T-helper 17 cell (primary cell): ENCODE measurements around the gene TIMP3. TPM values are rescaled to one million over a fixed set of nuclear protein-coding genes. Genes with fewer than 3 reads are reported as not detected.
"Not testable (repeated sequence)": the region's sequence is repeated elsewhere in the genome, so short reads cannot be mapped to it uniquely, and the experiment has no call there.

Source experiments
- ATAC-seq: fragments of 150-1000 bp; cut with Tn5 transposase; 2 replicates; pipeline ENCODE4 v1.10.0; 2021; ENCODE audit warnings: mild to moderate bottlenecking, moderate library complexity
- DNase-seq, 3 donors: peaks; one replicate each; pipeline versions ENCODE4 v3.0.0 to v3.0.0-alpha.2; 2020 to 2021
- H3K9me3 ChIP-seq: one replicate; pipeline ENCODE4 v1.7.0; 2013; ENCODE audit warnings: low read length, mild to moderate bottlenecking; ENCODE audit not compliant: control insufficient read depth, poor library complexity, severe bottlenecking
- H3K27ac Mint-ChIP-seq: one replicate; pipeline ENCODE4 v1.8.0; 2022; ENCODE audit warnings: mild to moderate bottlenecking, moderate library complexity, mixed read lengths
- H3K27me3 Mint-ChIP-seq: one replicate; pipeline ENCODE4 v1.8.0; 2022; ENCODE audit warnings: mixed read lengths
- H3K36me3 Mint-ChIP-seq: one replicate; pipeline ENCODE4 v1.8.0; 2022; ENCODE audit warnings: low read depth, mixed read lengths
- H3K4me1 Mint-ChIP-seq: one replicate; pipeline ENCODE4 v1.8.0; 2022; ENCODE audit warnings: mild to moderate bottlenecking, mixed read lengths
- H3K4me3 Mint-ChIP-seq: one replicate; pipeline ENCODE4 v1.8.0; 2022; ENCODE audit warnings: mild to moderate bottlenecking, moderate library complexity, mixed read lengths
- total RNA-seq, 4 donors: library from RNA in 2 of 4; stranded (reverse) in 2 of 4; gene quantifications; one replicate each; pipeline ENCODE4 v1.2.3 and lab custom pipeline; 2022 to 2026

TIMP3 gene
- total RNA-seq, 2 donors from 2014 or later: 0.26 TPM; not detected in 1

DNA sequence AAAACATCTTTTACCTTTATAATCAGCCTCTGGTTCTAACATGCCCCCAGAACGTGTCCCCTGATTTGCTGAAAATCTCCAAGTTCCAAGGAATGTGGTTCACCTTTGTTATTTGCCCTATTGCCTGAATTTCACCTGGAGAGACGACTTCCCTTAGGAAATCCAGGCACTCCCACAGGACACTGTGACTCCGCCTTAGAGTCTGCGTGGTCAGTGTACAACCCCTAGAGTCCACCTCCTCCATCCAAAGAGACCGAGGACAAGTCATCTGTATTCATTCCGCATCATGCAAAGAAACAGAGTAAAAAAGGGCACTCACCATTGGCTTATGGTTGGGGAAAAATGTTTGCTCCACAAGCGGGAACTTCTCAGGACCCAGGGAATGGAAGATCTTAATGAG lies 63.1 kb downstream of the TIMP3 start:
- H3K36me3 Mint-ChIP-seq: no peaks in the 10 kb centered on the region
- ATAC-seq (no peak), DNase-seq (no peak)
- no peaks in the 10 kb centered on the region for H3K4me1 Mint-ChIP-seq
- peaks cover 19% of the 10 kb centered on the region for H3K27me3 Mint-ChIP-seq
- H3K4me3 Mint-ChIP-seq: no peak overlapping the region
- H3K9me3 ChIP-seq: no peaks in the 10 kb centered on the region
- H3K27ac Mint-ChIP-seq: no peak overlapping the region

GRCh38 chr22:32866953-32867352 lies 65.4 kb downstream of the TIMP3 start:
- DNase-seq: no peak
- H3K9me3 ChIP-seq: no peaks in the 10 kb centered on the region
- no peak overlapping the region for H3K4me3 Mint-ChIP-seq
- peaks cover 16% of the 10 kb centered on the region for H3K27me3 Mint-ChIP-seq
- H3K4me1 Mint-ChIP-seq: no peaks in the 10 kb centered on the region
- no peak for ATAC-seq
- H3K27ac Mint-ChIP-seq: no peak overlapping the region
- H3K36me3 Mint-ChIP-seq: no peaks in the 10 kb centered on the region

DNA sequence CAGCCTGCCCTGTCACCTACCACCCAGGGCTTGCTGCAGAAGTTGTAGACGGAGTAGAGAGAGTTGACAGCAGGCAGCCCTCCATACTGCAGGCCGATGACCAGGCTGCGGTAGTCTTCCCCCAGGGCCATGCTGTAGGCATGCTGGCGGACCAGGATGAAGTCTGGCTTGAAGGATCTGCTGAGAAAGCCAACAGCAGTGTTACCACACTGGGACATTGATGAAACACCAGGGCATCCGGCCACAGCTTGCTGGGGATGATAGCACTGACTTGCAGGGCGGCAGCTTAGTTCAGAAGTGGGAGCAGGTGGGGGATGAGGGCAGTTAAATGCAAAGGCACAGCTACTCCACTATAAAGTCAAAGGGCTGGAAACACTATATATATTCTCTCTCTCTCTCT lies 67.4 kb downstream of the TIMP3 start:
- H3K36me3 Mint-ChIP-seq: peaks cover 2% of the 10 kb centered on the region
- H3K27me3 Mint-ChIP-seq: peaks cover 12% of the 10 kb centered on the region
- no peak for ATAC-seq
- no peak overlapping the region for H3K27ac Mint-ChIP-seq
- no peak overlapping the region for H3K4me3 Mint-ChIP-seq
- H3K9me3 ChIP-seq: no peaks in the 10 kb centered on the region
- H3K4me1 Mint-ChIP-seq: no peaks in the 10 kb centered on the region
- DNase-seq: no peak

GRCh38 chr22:32870474-32870873 lies 69.0 kb downstream of the TIMP3 start:
- Mint-ChIP-seq H3K36me3 (peaks cover 2% of the 10 kb centered on the region), H3K27ac (no peak overlapping the region), H3K4me3 (no peak overlapping the region), H3K4me1 (peaks cover 2% of the 10 kb centered on the region), H3K27me3 (peaks cover 12% of the 10 kb centered on the region)
- H3K9me3 ChIP-seq: no peaks in the 10 kb centered on the region
- no peak for ATAC-seq
- DNase-seq: no peak

DNA sequence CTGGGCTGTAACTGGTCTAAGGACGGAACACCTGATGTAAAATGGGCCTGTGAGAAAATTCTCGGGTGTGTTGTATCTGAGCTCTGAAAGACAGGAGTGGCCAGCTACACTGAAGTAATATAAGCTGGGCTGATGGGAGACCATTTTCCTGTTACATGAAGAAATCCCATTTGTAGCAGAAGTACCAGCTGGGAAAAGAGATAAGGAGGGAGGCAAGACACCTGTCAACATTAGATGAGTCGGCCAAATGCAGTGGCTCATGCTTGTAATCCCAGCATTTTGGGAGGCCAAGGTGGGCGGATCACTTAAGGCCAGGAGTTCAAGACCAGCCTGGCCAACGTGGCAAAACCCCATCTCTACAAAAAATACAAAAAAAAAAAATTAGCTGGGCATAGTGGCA lies 72.1 kb downstream of the TIMP3 start:
- H3K27ac Mint-ChIP-seq, H3K4me3 Mint-ChIP-seq, DNase-seq, H3K9me3 ChIP-seq, H3K36me3 Mint-ChIP-seq, H3K4me1 Mint-ChIP-seq, ATAC-seq: not testable (repeated sequence)
- peaks cover 11% of the 10 kb centered on the region for H3K27me3 Mint-ChIP-seq

GRCh38 chr22:32874385-32874784 lies 72.9 kb downstream of the TIMP3 start:
- DNase-seq: no peak
- peaks cover 2% of the 10 kb centered on the region for H3K36me3 Mint-ChIP-seq
- no peak overlapping the region for H3K27ac Mint-ChIP-seq
- no peak for ATAC-seq
- peaks cover 11% of the 10 kb centered on the region for H3K27me3 Mint-ChIP-seq
- no peak overlapping the region for H3K4me3 Mint-ChIP-seq
- no peaks in the 10 kb centered on the region for H3K9me3 ChIP-seq
- peaks cover 2% of the 10 kb centered on the region for H3K4me1 Mint-ChIP-seq

GRCh38 chr22:32874976-32875375 lies 73.5 kb downstream of the TIMP3 start:
- no peak overlapping the region for H3K27ac Mint-ChIP-seq

GRCh38 chr22:32876516-32876915 lies 75.0 kb downstream of the TIMP3 start:
- H3K27ac Mint-ChIP-seq: no peak overlapping the region
- H3K36me3 Mint-ChIP-seq: peaks cover 2% of the 10 kb centered on the region
- peaks cover 29% of the 10 kb centered on the region for H3K27me3 Mint-ChIP-seq
- no peak for ATAC-seq
- no peak for DNase-seq
- H3K9me3 ChIP-seq: no peaks in the 10 kb centered on the region
- peaks cover 6% of the 10 kb centered on the region for H3K4me1 Mint-ChIP-seq
- H3K4me3 Mint-ChIP-seq: no peak overlapping the region

More at GRCh38 chr22:32874976-32875375, 73.5 kb downstream of the TIMP3 start:
- H3K27me3 Mint-ChIP-seq: peaks cover 17% of the 10 kb centered on the region
- H3K36me3 Mint-ChIP-seq: peaks cover 2% of the 10 kb centered on the region
- ATAC-seq (no peak), DNase-seq (no peak)
- H3K4me1 Mint-ChIP-seq: peaks cover 2% of the 10 kb centered on the region
- H3K9me3 ChIP-seq: no peaks in the 10 kb centered on the region
- H3K4me3 Mint-ChIP-seq: no peak overlapping the region

DNA sequence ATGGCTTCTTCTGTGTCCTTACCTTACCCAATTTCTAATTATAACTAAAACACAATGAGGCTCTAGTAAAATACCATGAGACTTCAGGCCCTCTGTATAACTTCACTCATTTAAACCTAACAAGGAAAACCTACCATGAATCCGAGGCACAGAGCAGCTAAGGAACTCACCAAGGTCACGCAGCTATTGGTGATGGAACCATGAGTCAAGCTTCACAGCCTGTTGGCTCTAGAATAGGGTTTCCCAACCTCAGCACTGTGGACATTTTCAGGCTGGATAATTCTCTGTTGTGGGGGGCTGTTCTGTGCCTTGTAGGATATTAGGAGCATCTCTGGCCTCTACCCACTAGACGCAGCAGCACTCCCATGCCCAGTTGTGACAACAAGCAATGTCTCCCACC lies 75.7 kb downstream of the TIMP3 start:
- H3K27ac Mint-ChIP-seq: no peak overlapping the region
- no peak for ATAC-seq
- H3K27me3 Mint-ChIP-seq: peaks cover 29% of the 10 kb centered on the region
- peaks cover 10% of the 10 kb centered on the region for H3K4me1 Mint-ChIP-seq
- H3K9me3 ChIP-seq: no peaks in the 10 kb centered on the region
- H3K36me3 Mint-ChIP-seq: peaks cover 2% of the 10 kb centered on the region
- no peak overlapping the region for H3K4me3 Mint-ChIP-seq
- no peak for DNase-seq

- no peak for ATAC-seq
Observed at GRCh38 chr22:32879550-32879949, 78.0 kb downstream of the TIMP3 start.

GRCh38 chr22:32880061-32880460 lies 78.6 kb downstream of the TIMP3 start:
- Mint-ChIP-seq H3K27ac (no peak overlapping the region), H3K4me1 (peaks cover 8% of the 10 kb centered on the region), H3K36me3 (no peaks in the 10 kb centered on the region), H3K4me3 (no peak overlapping the region), H3K27me3 (peaks cover 38% of the 10 kb centered on the region)
- DNase-seq: no peak
- no peak for ATAC-seq
- H3K9me3 ChIP-seq: no peaks in the 10 kb centered on the region

More at GRCh38 chr22:32879550-32879949, 78.0 kb downstream of the TIMP3 start:
- Mint-ChIP-seq H3K36me3 (no peaks in the 10 kb centered on the region), H3K27me3 (peaks cover 38% of the 10 kb centered on the region), H3K27ac (no peak overlapping the region), H3K4me1 (peaks cover 8% of the 10 kb centered on the region), H3K4me3 (no peak overlapping the region)
- DNase-seq: no peak
- H3K9me3 ChIP-seq: no peaks in the 10 kb centered on the region

GRCh38 chr22:32880505-32880892 lies 79.0 kb downstream of the TIMP3 start:
- Mint-ChIP-seq H3K36me3 (no peaks in the 10 kb centered on the region), H3K4me3 (no peak overlapping the region), H3K4me1 (peaks cover 8% of the 10 kb centered on the region), H3K27ac (peak overlapping the region; percentile 78), H3K27me3 (peaks cover 38% of the 10 kb centered on the region)
- ATAC-seq: no peak
- no peaks in the 10 kb centered on the region for H3K9me3 ChIP-seq
- no peak for DNase-seq

DNA sequence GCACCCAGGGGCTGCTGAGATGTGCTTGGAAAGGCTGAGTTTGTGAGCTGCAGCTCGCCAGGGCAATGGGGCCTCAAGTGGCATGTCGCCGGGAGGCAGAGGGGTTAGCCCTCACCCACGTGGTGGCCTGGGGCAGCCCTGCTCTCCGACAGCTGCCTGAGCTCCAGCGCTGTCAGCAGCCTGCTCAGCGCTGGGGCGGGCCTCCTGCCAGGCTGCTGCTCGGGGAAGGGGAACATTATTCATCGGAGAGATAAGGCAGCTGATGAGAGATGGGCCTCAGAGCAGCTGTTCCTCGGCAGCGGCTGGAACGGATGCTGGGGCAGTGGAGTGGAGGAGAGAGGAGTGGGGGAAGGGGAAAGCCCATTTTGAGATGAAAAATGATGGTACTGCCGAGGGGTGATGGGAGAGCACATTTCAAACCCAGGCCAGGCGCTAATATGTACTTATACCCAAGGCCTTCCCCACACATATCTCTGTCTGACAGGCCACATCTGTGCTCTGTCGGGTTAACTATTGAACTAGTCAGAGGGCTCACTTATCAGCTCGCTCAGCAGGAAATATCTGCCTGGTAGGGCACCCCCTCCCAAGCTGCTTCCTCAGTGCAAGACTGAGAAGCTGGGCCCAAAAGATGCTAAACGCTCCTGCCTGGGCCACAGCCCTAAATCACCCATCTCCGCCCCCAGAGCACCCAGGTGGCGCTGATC lies 79.5 kb downstream of the TIMP3 start:
- ATAC-seq (no peak), DNase-seq (no peak)
- Mint-ChIP-seq H3K4me1 (peaks cover 8% of the 10 kb centered on the region), H3K27me3 (peaks cover 38% of the 10 kb centered on the region), H3K27ac (peak overlapping the region; percentile 78), H3K36me3 (no peaks in the 10 kb centered on the region), H3K4me3 (no peak overlapping the region)
- H3K9me3 ChIP-seq: no peaks in the 10 kb centered on the region

DNA sequence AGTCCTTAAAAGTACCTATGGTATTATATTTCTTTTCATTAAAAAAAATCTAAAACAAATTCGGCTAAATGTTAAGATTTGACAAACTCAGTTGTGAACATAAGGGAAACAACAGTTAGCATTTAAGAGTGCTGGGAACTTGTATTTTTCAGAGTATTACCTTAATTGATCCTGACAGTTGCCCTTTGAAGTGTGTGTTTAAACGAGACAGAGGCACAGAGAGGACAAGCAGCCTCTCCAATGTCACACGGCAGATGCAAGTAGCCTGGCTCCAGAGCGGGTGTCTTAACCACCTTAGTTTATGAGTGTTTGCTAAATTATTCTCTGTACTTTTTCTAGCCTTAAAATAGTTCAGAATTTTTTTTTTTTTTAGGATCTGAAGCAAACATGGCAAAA lies 80.9 kb downstream of the TIMP3 start:
- DNase-seq (no peak), ATAC-seq (no peak)
- Mint-ChIP-seq H3K4me1 (peaks cover 8% of the 10 kb centered on the region), H3K27ac (peak overlapping the region; percentile 78), H3K4me3 (peak overlapping the region; percentile 56), H3K27me3 (peaks cover 32% of the 10 kb centered on the region), H3K36me3 (no peaks in the 10 kb centered on the region)
- H3K9me3 ChIP-seq: no peaks in the 10 kb centered on the region
